Femur (tissue), 1 donor: Measurements from ENCODE around the gene AGRN.
"Not testable (repeated sequence)": the region's sequence is repeated elsewhere in the genome, so short reads cannot be mapped to it uniquely, and the experiment has no call there.

Experiments
- DNase-seq: peaks from one replicate; pipeline ENCODE4 v3.0.0-alpha.2; 2017

The AGRN gene

GRCh38 chr1:1098681-1099421 is 78.9 kb downstream of the AGRN start:
- DNase-seq = no peak

DNA sequence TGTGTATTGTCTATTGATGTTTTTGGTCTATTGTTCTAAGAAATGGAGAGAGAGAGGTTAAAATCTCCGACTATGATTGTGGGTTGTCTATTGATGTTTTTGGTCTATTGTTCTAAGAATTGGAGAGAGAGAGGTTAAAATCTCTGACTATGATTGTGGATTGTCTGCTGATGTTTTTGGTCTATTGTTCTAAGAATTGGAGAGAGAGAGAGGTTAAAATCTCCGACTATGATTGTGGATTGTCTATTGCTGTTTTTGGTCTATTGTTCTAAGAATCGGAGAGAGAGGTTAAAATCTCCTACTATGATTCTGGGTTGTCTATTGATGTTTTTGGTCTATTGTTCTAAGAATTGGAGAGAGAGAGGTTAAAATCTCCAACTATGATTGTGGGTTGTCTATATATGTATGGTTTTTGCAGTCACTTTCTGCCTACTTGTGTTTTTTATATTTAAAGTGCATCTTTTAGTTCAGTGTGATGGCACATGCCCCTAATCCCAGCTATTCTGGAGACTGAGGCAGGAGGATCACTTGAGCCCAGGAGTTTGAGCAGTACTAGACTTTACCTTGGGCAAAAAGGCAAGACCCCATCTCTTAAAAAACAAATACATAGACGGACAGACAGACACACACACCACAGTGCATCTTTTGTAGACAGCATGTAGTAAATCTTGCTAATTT is 79.7 kb downstream of the AGRN start:
- no peak for DNase-seq

GRCh38 chr1:1100296-1100695 is 80.4 kb downstream of the AGRN start:
- no peak for DNase-seq

GRCh38 chr1:1101503-1101902 is 81.6 kb downstream of the AGRN start:
- DNase-seq = no peak

DNA sequence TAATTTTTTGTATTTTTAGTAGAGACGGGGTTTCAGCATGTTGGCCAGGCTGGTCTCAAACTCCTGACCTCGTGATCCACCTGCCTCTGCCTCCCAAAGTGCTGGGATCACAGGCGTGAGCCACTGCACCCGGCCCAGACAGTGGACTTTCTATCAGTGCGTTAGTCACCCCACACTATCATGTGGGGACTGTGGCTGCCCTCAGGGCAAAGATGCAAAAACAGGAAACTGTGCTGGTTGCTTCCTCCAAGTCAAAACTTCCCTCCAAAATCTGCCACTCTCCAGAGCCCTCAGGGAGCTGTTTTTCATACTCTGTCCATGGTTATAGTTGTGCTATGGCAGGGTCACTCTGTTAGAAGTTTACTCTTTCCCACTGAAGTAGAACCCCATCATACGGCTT is 84.2 kb downstream of the AGRN start:
- not testable (repeated sequence) for DNase-seq
